HepG2 (cell line): ENCODE measurements around the gene PLCD4. TPM values are rescaled to one million over a fixed set of nuclear protein-coding genes. Genes with fewer than 3 reads are reported as not detected.

Experiments
- ATM ChIP-seq: fragments of 450-650 bp; IDR thresholded peaks from 2 replicates; pipeline ENCODE4 v1.7.1; 2017; ENCODE audit warnings: mild to moderate bottlenecking, borderline replicate concordance
- CBX1 ChIP-seq: IDR thresholded peaks from one replicate; pipeline ENCODE4 v1.6.1; 2016; ENCODE audit warnings: antibody characterized with exemption, low read depth
- CCDC6 ChIP-seq: sonication (generic); formaldehyde crosslinking; IDR thresholded peaks from 2 replicates; pipeline ENCODE4 v1.8.1; 2022; ENCODE audit warnings: mild to moderate bottlenecking, missing genetic modification reagents, moderate library complexity
- HMGA1 ChIP-seq: sonication (generic); formaldehyde crosslinking; conservative IDR thresholded peaks from 2 replicates; pipeline ENCODE4 v1.4.0; 2020; ENCODE audit warnings: missing genetic modification reagents
- HNRNPLL ChIP-seq: fragments of 200-400 bp; formaldehyde crosslinking; IDR thresholded peaks from 2 replicates; pipeline ENCODE4 v1.6.1; 2017; ENCODE audit warnings: mild to moderate bottlenecking, low read depth, low read length; ENCODE audit not compliant: poor library complexity, severe bottlenecking
- MYNN ChIP-seq: sonication (generic); formaldehyde crosslinking; IDR thresholded peaks from 2 replicates; pipeline ENCODE4 v1.4.0; 2020; ENCODE audit warnings: mild to moderate bottlenecking, low read depth, missing genetic modification reagents
- NR1H2 ChIP-seq: sonication (generic); formaldehyde crosslinking; IDR thresholded peaks from 2 replicates; pipeline ENCODE4 v1.8.1; 2022; ENCODE audit warnings: low read depth, missing genetic modification reagents, borderline replicate concordance
- RAD51 ChIP-seq: fragments of 450-650 bp; IDR thresholded peaks from 2 replicates; pipeline ENCODE4 v1.6.1; 2016; ENCODE audit warnings: borderline replicate concordance
- TEAD3 ChIP-seq: optimal IDR thresholded peaks from 2 replicates; pipeline ENCODE3; 2016; ENCODE audit warnings: borderline replicate concordance
- TOPORS ChIP-seq: sonication (generic); formaldehyde crosslinking; IDR thresholded peaks from 2 replicates; pipeline ENCODE4 v1.8.0; 2023; ENCODE audit warnings: mild to moderate bottlenecking, missing genetic modification reagents
- ZBTB2 ChIP-seq: sonication (generic); formaldehyde crosslinking; IDR thresholded peaks from 2 replicates; pipeline ENCODE4 v1.8.0; 2022; ENCODE audit warnings: low read depth, missing genetic modification reagents
- ZFP36 ChIP-seq: fragments of 150-350 bp; IDR thresholded peaks from 2 replicates; pipeline ENCODE4 v1.6.1; 2018; ENCODE audit warnings: borderline replicate concordance, low read length, low read depth; ENCODE audit not compliant: partially characterized antibody
- ZHX1 ChIP-seq: sonication (generic); formaldehyde crosslinking; IDR thresholded peaks from 2 replicates; pipeline ENCODE4 v1.8.1; 2022; ENCODE audit warnings: low read depth, mild to moderate bottlenecking, missing genetic modification reagents
- ZNF24 ChIP-seq: fragments of 450-650 bp; IDR thresholded peaks from 2 replicates; pipeline ENCODE4 v1.6.1; 2017; ENCODE audit warnings: antibody characterized with exemption, mild to moderate bottlenecking
- ZNF282 ChIP-seq: fragments of 450-650 bp; IDR thresholded peaks from 2 replicates; pipeline ENCODE4 v1.6.1; 2018; ENCODE audit not compliant: partially characterized antibody
- ZNF3 ChIP-seq: IDR thresholded peaks from 2 replicates; pipeline ENCODE4 v1.7.0; 2017; ENCODE audit warnings: inconsistent platforms
- ZNF441 ChIP-seq: sonication (generic); formaldehyde crosslinking; IDR thresholded peaks from 2 replicates; pipeline ENCODE4 v1.7.0; 2021; ENCODE audit warnings: missing genetic modification reagents, borderline replicate concordance
- ZNF460 ChIP-seq: sonication (generic); formaldehyde crosslinking; IDR thresholded peaks from 2 replicates; pipeline ENCODE4 v1.5.1; 2020; ENCODE audit warnings: missing genetic modification reagents, mild to moderate bottlenecking, borderline replicate concordance
- ZNF501 ChIP-seq: sonication (generic); formaldehyde crosslinking; IDR thresholded peaks from 2 replicates; pipeline ENCODE4 v1.5.1; 2020; ENCODE audit warnings: mild to moderate bottlenecking, moderate library complexity, missing genetic modification reagents
- ZNF839 ChIP-seq: sonication (generic); formaldehyde crosslinking; IDR thresholded peaks from 2 replicates; pipeline ENCODE4 v1.4.0; 2020; ENCODE audit warnings: missing genetic modification reagents, mild to moderate bottlenecking, borderline replicate concordance
- polyA plus RNA-seq, 8 experiments: library from polyadenylated mRNA; depleted of rRNA in 3 of 8; stranded (reverse) in 7 of 8; unstranded in 1 of 8; fragments of >200 nt; fragmentation: Illumina TruSeq in 4 of 8; extraction: Trizol in 4 of 8; gene quantifications; 2 replicates each; pipeline versions ENCODE4 v1.2.1 to v1.2.3, GENCODE V29; 2011 to 2016; ENCODE audit warnings: low read depth in 4 of 8, missing spikeins in 1 of 8, mixed read lengths in 1 of 8; ENCODE audit not compliant: insufficient read depth in 1 of 8
- total RNA-seq, 5 experiments: library from RNA; depleted of rRNA; stranded (reverse); fragments of >200 nt; fragmentation: Illumina TruSeq; extraction: Trizol; gene quantifications; 2 replicates each; pipeline ENCODE4 v1.2.3, GENCODE V29; 2016; ENCODE audit warnings: low read depth in 1 of 5

Gene PLCD4
- total and polyA plus RNA-seq, 2 of the 13 experiments (the other 11 are each of a cell fraction or from before 2014, with no cell fraction given): 0.26 TPM; not detected in 1

- TF ChIP-seq ZNF24: no peak
- TF ChIP-seq HMGA1 (CRISPR knock-in tag): no peak
- no peak for TF ChIP-seq CCDC6 (CRISPR knock-in tag)
- no peak for TF ChIP-seq ZNF282
- TF ChIP-seq ZNF460 (CRISPR knock-in tag): no peak
- no peak for TF ChIP-seq ZBTB2 (CRISPR knock-in tag)
- no peak for TF ChIP-seq RAD51
- no peak for TF ChIP-seq ATM
- no peak for TF ChIP-seq NR1H2 (CRISPR knock-in tag)
- no peak for TF ChIP-seq ZFP36
- no peak for TF ChIP-seq ZNF441 (CRISPR knock-in tag)
- no peak for TF ChIP-seq MYNN (CRISPR knock-in tag)
- no peak for TF ChIP-seq ZHX1
- no peak for TF ChIP-seq TOPORS (CRISPR knock-in tag)
- TF ChIP-seq ZNF839: no peak
- peak; percentile 44; the same call in 1 of the 2 replicates for TF ChIP-seq ZNF501
- TF ChIP-seq HNRNPLL: no peak
- TF ChIP-seq TEAD3: no peak
- TF ChIP-seq CBX1: no peak
- TF ChIP-seq ZNF3 (CRISPR knock-in tag): no peak
- TF ChIP-seq, all 625 proteins: peak for 24
Measured at GRCh38 chr2:218648088-218648786, 40.5 kb downstream of the PLCD4 start (continued).
